Endothelial cell of umbilical vein (primary cell): ENCODE data around the gene FAM177B. TPM values are rescaled to one million over a fixed set of nuclear protein-coding genes. Genes with fewer than 3 reads are reported as not detected.

ENCODE experiments used
- BruUV-seq: library from RNA; stranded (reverse); fragments of 400-500 nt; replicated peaks from 2 replicates; lab custom pipeline; 2021; lab: Mats Ljungman, UMichigan
- CTCF ChIA-PET: fragments of 300-600, 350-600 bp; sonication (Branson Sonifier 250); formaldehyde crosslinking; loops from one replicate; lab custom pipeline; 2021; ENCODE audit warnings: antibody characterized with exemption, inconsistent platforms; lab: Charles Lee
- POLR2A ChIA-PET: fragments of 300-600, 350-600 bp; sonication (Branson Sonifier 250); formaldehyde crosslinking; loops from one replicate; lab custom pipeline; 2021; ENCODE audit warnings: antibody characterized with exemption, inconsistent platforms; lab: Charles Lee
- DNase-seq: peaks from one replicate; pipeline ENCODE4 v3.0.0-alpha.2; 2011; ENCODE audit warnings: low read depth, low spot score
- FAIRE-seq: peaks from 2 replicates; lab custom pipeline; 2011; peaks lifted over from hg19 to GRCh38; lab: Jason Lieb, UNC
- H2AFZ ChIP-seq: 2 replicates; pipeline ENCODE4 v1.6.0; 2012; ENCODE audit warnings: low read depth, low read length, control low read depth, inconsistent platforms
- H3K27ac ChIP-seq: 2 replicates; pipeline ENCODE4 v1.5.1; 2011; ENCODE audit warnings: low read depth, mild to moderate bottlenecking, control low read depth, low read length, moderate library complexity; ENCODE audit not compliant: insufficient read depth
- H3K27me3 ChIP-seq, 2 experiments: 2 replicates each; pipeline versions ENCODE4 v1.6.0 to v1.6.1; 2011; ENCODE audit warnings: low read length in 2 of 2, mixed read lengths in 1 of 2; ENCODE audit not compliant: control insufficient read depth in 2 of 2, insufficient read depth in 2 of 2
- H3K36me3 ChIP-seq, 2 experiments: 2 replicates in 1 of 2; 3 replicates in 1 of 2; pipeline ENCODE4 v1.5.1; 2011; ENCODE audit warnings: low read length in 2 of 2, mild to moderate bottlenecking in 1 of 2, moderate library complexity in 1 of 2; ENCODE audit not compliant: control insufficient read depth in 2 of 2, insufficient read depth in 2 of 2; ENCODE audit errors: extremely low read depth in 1 of 2
- H3K4me1 ChIP-seq: 3 replicates; pipeline ENCODE4 v1.5.1; 2011; ENCODE audit warnings: mild to moderate bottlenecking, low read length; ENCODE audit not compliant: control insufficient read depth, insufficient read depth; ENCODE audit errors: extremely low read depth
- H3K4me2 ChIP-seq: 2 replicates; pipeline ENCODE4 v1.6.1; 2011; ENCODE audit warnings: low read length, control low read depth, mixed read lengths; ENCODE audit not compliant: insufficient read depth
- H3K4me3 ChIP-seq, 3 experiments: fragments of 200-600 bp in 1 of 3; sonication (generic), shearing (Covaris generic) in 1 of 3; replicated peaks in 1 of 3; 2 replicates each; pipeline ENCODE4 v1.5.1; 2011 to 2016; ENCODE audit warnings: control low read depth in 3 of 3, low read length in 3 of 3, mild to moderate bottlenecking in 2 of 3, inconsistent platforms in 1 of 3, low read depth in 1 of 3, moderate library complexity in 1 of 3; ENCODE audit not compliant: insufficient read depth in 1 of 3
- H3K79me2 ChIP-seq: 2 replicates; pipeline ENCODE4 v1.6.0; 2012; ENCODE audit warnings: low read length, inconsistent platforms; ENCODE audit not compliant: control insufficient read depth, insufficient read depth
- H3K9ac ChIP-seq: replicated peaks from 2 replicates; pipeline ENCODE3; 2011; ENCODE audit warnings: low read length, control low read depth; ENCODE audit not compliant: insufficient read depth; ENCODE audit errors: extremely low read depth
- H3K9me1 ChIP-seq: replicated peaks from 3 replicates; pipeline ENCODE4 v1.6.0; 2011; ENCODE audit warnings: mild to moderate bottlenecking, low read length; ENCODE audit not compliant: control insufficient read depth, insufficient read depth; ENCODE audit errors: extremely low read depth
- H3K9me3 ChIP-seq: replicated peaks from 2 replicates; pipeline ENCODE4 v1.5.1; 2012; ENCODE audit warnings: low read length, inconsistent platforms; ENCODE audit not compliant: control insufficient read depth, insufficient read depth
- H4K20me1 ChIP-seq: replicated peaks from 2 replicates; pipeline ENCODE3; 2011; ENCODE audit warnings: mild to moderate bottlenecking, low read length; ENCODE audit not compliant: control insufficient read depth, insufficient read depth; ENCODE audit errors: extremely low read depth
- EZH2 ChIP-seq: IDR thresholded peaks from 2 replicates; pipeline ENCODE4 v1.6.1; 2012; ENCODE audit warnings: borderline replicate concordance, low read depth, mild to moderate bottlenecking, moderate library complexity, low read length, inconsistent platforms; ENCODE audit not compliant: severe bottlenecking
- FOS ChIP-seq: IDR thresholded peaks from 2 replicates; pipeline ENCODE4 v1.6.1; 2011; ENCODE audit warnings: mild to moderate bottlenecking, low read length, moderate library complexity, borderline replicate concordance; ENCODE audit not compliant: insufficient read depth
- GATA2 ChIP-seq: IDR thresholded peaks from 2 replicates; pipeline ENCODE4 v1.7.0; 2011; ENCODE audit warnings: low read depth, mild to moderate bottlenecking, moderate library complexity, mixed read lengths, low read length; ENCODE audit not compliant: insufficient read length, insufficient read depth
- JUN ChIP-seq: IDR thresholded peaks from 2 replicates; pipeline ENCODE4 v1.6.1; 2011; ENCODE audit warnings: borderline replicate concordance, low read depth; ENCODE audit not compliant: insufficient read length, insufficient read depth
- MYC ChIP-seq: IDR thresholded peaks from one replicate; pipeline ENCODE4 v1.6.1; 2011; ENCODE audit warnings: mild to moderate bottlenecking, low read depth, low read length
- POLR2A ChIP-seq: IDR thresholded peaks from 2 replicates; pipeline ENCODE4 v1.6.1; 2012; ENCODE audit warnings: low read depth, mild to moderate bottlenecking, control low read depth, low read length
- POLR2AphosphoS5 ChIP-seq: IDR thresholded peaks from 2 replicates; pipeline ENCODE4 v1.6.1; 2012; ENCODE audit warnings: low read depth, mild to moderate bottlenecking, control low read depth, low read length, moderate library complexity; ENCODE audit not compliant: insufficient read depth
- dilution Hi-C: fragments of 300-500 bp; cut with MboI; formaldehyde crosslinking; loops from one replicate; pipeline ENCODE4 v1.15.0; 2019; ENCODE audit warnings: low sequenced_read_pairs; ENCODE audit not compliant: extremely low pct_ligation_motif_present
- intact Hi-C: fragments of 100-400 bp; cut with micrococcal nuclease; formaldehyde crosslinking; loops from one replicate; pipeline ENCODE4 v1.10.0; 2022
- polyA plus RNA-seq, 4 experiments: library from polyadenylated mRNA; depleted of rRNA in 3 of 4; stranded (reverse) in 3 of 4; unstranded in 1 of 4; fragments of >200 nt; gene quantifications; 2 replicates each; pipeline versions ENCODE4 v1.2.1 to v1.2.3, GENCODE V29; 2011 to 2012; ENCODE audit warnings: missing spikeins in 1 of 4
- total RNA-seq: library from RNA; stranded (reverse); gene quantifications from 2 replicates; pipeline ENCODE4 v1.2.3, GENCODE V29; 2021
- TF ChIP-seq, protein P1 (sequence below): IDR thresholded peaks from 2 replicates; pipeline ENCODE4 v1.6.1; 2011; ENCODE audit not compliant: insufficient read depth, insufficient read length
- TF ChIP-seq, protein P2 (sequence below), 2 donors: IDR thresholded peaks; 1 replicate in 1 of 2; 2 replicates in 1 of 2; pipeline ENCODE4 v1.5.1; 2011; ENCODE audit warnings: low read length in 2 of 2, mild to moderate bottlenecking in 2 of 2, moderate library complexity in 2 of 2, control low read depth in 1 of 2, inconsistent platforms in 1 of 2, low read depth in 1 of 2; ENCODE audit not compliant: insufficient read depth in 1 of 2; ENCODE audit errors: extremely low read depth in 1 of 2

Gene FAM177B
- total and polyA plus RNA-seq, 2 donors (not counting 3 experiments of a cell fraction or from before 2014, with no cell fraction given), result not detected

DNA sequence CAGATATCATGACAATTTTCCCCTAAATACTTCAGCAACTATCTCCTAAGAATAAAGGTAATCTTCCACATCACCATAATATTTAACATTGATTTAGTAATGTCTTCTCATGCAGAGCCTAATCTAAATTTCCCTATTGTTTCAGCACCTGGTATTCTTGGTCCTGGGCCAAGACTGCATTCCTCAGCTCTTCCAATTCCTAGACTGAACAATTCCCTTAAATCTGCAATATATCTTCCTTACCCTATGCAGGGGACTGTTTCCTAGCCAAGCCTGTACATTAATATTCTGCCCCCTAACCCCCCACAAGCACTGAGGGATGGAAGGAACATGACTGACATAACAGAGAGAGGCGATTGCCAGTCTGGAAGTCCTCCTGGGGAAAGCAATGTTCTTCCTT is 49.1 kb downstream of the FAM177B start:
- peak; percentile 90 for FAIRE-seq

More for the DNA sequence above, 49.1 kb downstream of the FAM177B start:
- TF ChIP-seq, protein P1, sequence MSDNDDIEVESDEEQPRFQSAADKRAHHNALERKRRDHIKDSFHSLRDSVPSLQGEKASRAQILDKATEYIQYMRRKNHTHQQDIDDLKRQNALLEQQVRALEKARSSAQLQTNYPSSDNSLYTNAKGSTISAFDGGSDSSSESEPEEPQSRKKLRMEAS, result no peak
- TF ChIP-seq JUN (no peak), POLR2AphosphoS5 (no peak), MYC (no peak), FOS (no peak), GATA2 (no peak), EZH2 (no peak), POLR2A (no peak)
- TF ChIP-seq, protein P2, sequence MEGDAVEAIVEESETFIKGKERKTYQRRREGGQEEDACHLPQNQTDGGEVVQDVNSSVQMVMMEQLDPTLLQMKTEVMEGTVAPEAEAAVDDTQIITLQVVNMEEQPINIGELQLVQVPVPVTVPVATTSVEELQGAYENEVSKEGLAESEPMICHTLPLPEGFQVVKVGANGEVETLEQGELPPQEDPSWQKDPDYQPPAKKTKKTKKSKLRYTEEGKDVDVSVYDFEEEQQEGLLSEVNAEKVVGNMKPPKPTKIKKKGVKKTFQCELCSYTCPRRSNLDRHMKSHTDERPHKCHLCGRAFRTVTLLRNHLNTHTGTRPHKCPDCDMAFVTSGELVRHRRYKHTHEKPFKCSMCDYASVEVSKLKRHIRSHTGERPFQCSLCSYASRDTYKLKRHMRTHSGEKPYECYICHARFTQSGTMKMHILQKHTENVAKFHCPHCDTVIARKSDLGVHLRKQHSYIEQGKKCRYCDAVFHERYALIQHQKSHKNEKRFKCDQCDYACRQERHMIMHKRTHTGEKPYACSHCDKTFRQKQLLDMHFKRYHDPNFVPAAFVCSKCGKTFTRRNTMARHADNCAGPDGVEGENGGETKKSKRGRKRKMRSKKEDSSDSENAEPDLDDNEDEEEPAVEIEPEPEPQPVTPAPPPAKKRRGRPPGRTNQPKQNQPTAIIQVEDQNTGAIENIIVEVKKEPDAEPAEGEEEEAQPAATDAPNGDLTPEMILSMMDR (IDR thresholded peaks at IDR 0.05; ENCODE audit: extremely low read depth in 1 of 2, insufficient read depth in 1 of 2, low read depth in 1 of 2, low read length in 2 of 2), result no peak
- dilution Hi-C loops, result loop anchor here (25.0 kb wide), 1 partner anchor 301 kb away; no protein-coding TSS in a partner anchor
- Histone ChIP-seq H3K79me2 (no peaks in the 10 kb centered on the region), H3K9ac (no peak overlapping the region), H3K4me3 (no peak overlapping the region), H3K27me3 (peaks cover 0 to 3% of the 10 kb centered on the region in 2 experiments), H2AFZ (no peak overlapping the region), H3K9me3 (no peaks in the 10 kb centered on the region), H3K4me1 (peaks cover 26% of the 10 kb centered on the region), H3K27ac (no peak overlapping the region), H3K9me1 (no peaks in the 10 kb centered on the region), H3K36me3 (no peaks in the 10 kb centered on the region), H4K20me1 (no peaks in the 10 kb centered on the region), H3K4me2 (peak overlapping the region; percentile 25)
- intact Hi-C loops, result loop anchor here (2.0 to 5.0 kb wide), 2 partner anchors 209 to 319 kb away; no protein-coding TSS in a partner anchor
- CTCF ChIA-PET, result interaction anchor here (1.0 to 2.9 kb wide), 6 partner anchors 9 to 347 kb away, joined by 3 to 14 read pairs (median 5); no protein-coding TSS in a partner anchor
- DNase-seq, result peak; percentile 79
- POLR2A ChIA-PET, result no interaction called here
- no TSS peak for BruUV-seq
